ENCODE results near the gene PTN. TPM values are rescaled to one million over a fixed set of nuclear protein-coding genes. Genes with fewer than 3 reads are reported as not detected.

The PTN gene
- 10 to 100 TPM in 8 of 10 donors, 1 to 10 TPM in 2; 6.6 to 22.4 (median 12.9) TPM for total RNA-seq
- 10 to 100 TPM in 1 of 2 donors, 1 to 10 TPM in 1; 7.9 to 23.0 TPM for polyA plus RNA-seq
- long read RNA-seq, donor 1, transcript PTN-201 (5 exons, 1,614 nt), result major isoform, 12 of 17 reads
- long read RNA-seq, donor 1, partial matches to known transcripts, result 2 of 17 reads
- long read RNA-seq, donor 1, other reads (novel, unspliced or antisense), result 3 of 17 reads
- long read RNA-seq, donor 2, partial matches to known transcripts, result 1 of 7 reads
- long read RNA-seq, donor 2, other reads (novel, unspliced or antisense), result 3 of 7 reads
- long read RNA-seq, donor 3, partial matches to known transcripts, result 1 of 2 reads
- long read RNA-seq, donor 3, other reads (novel, unspliced or antisense), result 1 of 2 reads

GRCh38 chr7:137343281-137343841 is at the start of gene PTN:
TSS of gene PTN (minus strand) at chr7:137343733. CDS start at chr7:137254973, 88,760 bp downstream.
- H3K4me3 ChIP-seq, result peak within 1 kb of the TSS; percentile 12 to 60 (median 51)
- ATAC-seq (peak; percentile 80 to 93 (median 86)), DNase-seq (peak; percentile 27 to 38)
- no peaks in the 10 kb centered on the region for H3K9me3 ChIP-seq
- peaks cover 0 to 6% (median 0%) of the 10 kb centered on the region in 9 donors for H3K4me1 ChIP-seq
- peak within 1 kb of the TSS in 3 of 10 donors; percentile 15 to 23 (median 17) for H3K27ac ChIP-seq
- no peak for TF ChIP-seq CTCF (IDR thresholded peaks at IDR 0.05)
- H3K36me3 ChIP-seq, result no peaks in the 10 kb centered on the region
- 1% methylated on average over 23 of the region's 23 CpGs for WGBS, 2 donors
- intact Hi-C loops (cut with DNase I), result loop anchor here in 2 of 10 donors (10.0 kb wide), 2 partner anchors 101 to 111 kb away; no protein-coding TSS in a partner anchor
- H3K27me3 ChIP-seq, result peaks cover 0 to 8% (median 0%) of the 10 kb centered on the region in 7 donors

GRCh38 chr7:137390076-137390475 is 46.5 kb upstream of the PTN start:
- no peak for DNase-seq
- H3K9me3 ChIP-seq, result no peaks in the 10 kb centered on the region
- TF ChIP-seq CTCF (IDR thresholded peaks at IDR 0.05), result no peak
- no peak overlapping the region for H3K27ac ChIP-seq
- no peak overlapping the region for H3K4me3 ChIP-seq
- no peaks in the 10 kb centered on the region for H3K27me3 ChIP-seq
- 68% methylated on average over 1 of the region's 1 CpG for WGBS, 2 donors
- no peaks in the 10 kb centered on the region for H3K36me3 ChIP-seq
- peaks cover 0 to 7% (median 0%) of the 10 kb centered on the region in 9 donors for H3K4me1 ChIP-seq
- intact Hi-C loops (cut with DNase I), result no loop called here
- no peak for ATAC-seq

- Histone ChIP-seq H3K36me3 (no peaks in the 10 kb centered on the region), H3K4me3 (no peak overlapping the region), H3K27ac (no peak overlapping the region), H3K9me3 (no peaks in the 10 kb centered on the region), H3K4me1 (peaks cover 0 to 7% (median 0%) of the 10 kb centered on the region in 9 donors), H3K27me3 (no peaks in the 10 kb centered on the region)
- intact Hi-C loops (cut with DNase I), result no loop called here
- no peak for DNase-seq
- no peak for TF ChIP-seq CTCF (IDR thresholded peaks at IDR 0.05)
- ATAC-seq, result no peak
- WGBS, 2 donors, result 79 to 89% methylated on average over 1 of the region's 1 CpG
Observed at GRCh38 chr7:137388916-137389315, 45.4 kb upstream of the PTN start.

GRCh38 chr7:137386966-137387365 is 43.4 kb upstream of the PTN start:
- H3K27me3 ChIP-seq, result no peaks in the 10 kb centered on the region
- H3K9me3 ChIP-seq, result no peaks in the 10 kb centered on the region
- intact Hi-C loops (cut with DNase I), result no loop called here
- DNase-seq (no peak), ATAC-seq (no peak)
- 53 to 64% methylated on average over 1 of the region's 1 CpG for WGBS, 2 donors
- H3K4me3 ChIP-seq, result no peak overlapping the region
- H3K4me1 ChIP-seq, result peaks cover 0 to 7% (median 0%) of the 10 kb centered on the region in 9 donors
- no peak overlapping the region for H3K27ac ChIP-seq
- no peaks in the 10 kb centered on the region for H3K36me3 ChIP-seq
- TF ChIP-seq CTCF (IDR thresholded peaks at IDR 0.05), result no peak

Measured in heart right ventricle (tissue), 16 donors.